NCI-H2081 treated with DMSO at 0.1 percent for 48 hours (cell line): Measurements from ENCODE around the gene ITGA7.

ENCODE experiments used
- DNase-seq: peaks from one replicate; lab custom pipeline; 2025; lab: John Stamatoyannopoulos, UW

ITGA7 gene

DNA sequence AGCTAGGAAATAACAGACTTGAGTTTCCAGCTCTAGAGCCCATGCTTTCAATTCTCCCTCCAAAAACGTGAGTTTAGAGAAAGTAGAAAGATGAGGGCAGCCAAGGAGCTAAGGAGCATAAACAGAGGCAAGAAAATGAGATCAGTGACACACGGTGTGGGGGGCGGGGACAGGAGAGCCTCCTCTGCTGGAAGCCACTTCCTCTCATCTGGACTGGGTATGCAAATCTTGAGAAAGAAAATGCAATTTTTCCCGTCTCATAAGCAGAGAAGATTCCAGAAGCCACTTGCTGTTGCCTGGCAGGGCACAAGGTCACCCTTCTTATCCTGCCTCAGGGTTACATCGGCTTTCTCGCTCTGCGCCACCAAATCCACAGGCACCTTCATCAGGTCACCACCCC is 65.0 kb downstream of the ITGA7 start:
- DNase-seq, result no peak

DNA sequence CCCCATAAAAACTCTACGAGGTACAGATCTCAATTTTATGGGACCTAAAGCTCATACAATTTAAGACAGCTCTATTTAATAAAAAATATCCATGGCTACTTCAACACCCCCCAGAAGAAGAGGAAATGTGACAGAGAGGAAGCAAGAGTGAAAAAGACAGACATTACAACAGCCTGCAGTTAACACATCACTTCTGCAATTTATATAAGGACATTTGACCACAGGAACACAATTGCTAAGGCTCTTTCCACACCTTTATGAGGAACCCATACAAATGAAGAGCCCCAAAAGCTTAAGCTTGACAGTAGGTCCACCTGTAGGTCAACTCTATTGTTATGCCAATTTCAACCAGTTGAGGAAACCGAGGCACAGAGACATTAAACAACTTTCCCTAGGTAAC is 65.4 kb downstream of the ITGA7 start:
- DNase-seq, result no peak

- DNase-seq, result no peak
Measured at GRCh38 chr12:55641595-55641994, 66.1 kb downstream of the ITGA7 start.

DNA sequence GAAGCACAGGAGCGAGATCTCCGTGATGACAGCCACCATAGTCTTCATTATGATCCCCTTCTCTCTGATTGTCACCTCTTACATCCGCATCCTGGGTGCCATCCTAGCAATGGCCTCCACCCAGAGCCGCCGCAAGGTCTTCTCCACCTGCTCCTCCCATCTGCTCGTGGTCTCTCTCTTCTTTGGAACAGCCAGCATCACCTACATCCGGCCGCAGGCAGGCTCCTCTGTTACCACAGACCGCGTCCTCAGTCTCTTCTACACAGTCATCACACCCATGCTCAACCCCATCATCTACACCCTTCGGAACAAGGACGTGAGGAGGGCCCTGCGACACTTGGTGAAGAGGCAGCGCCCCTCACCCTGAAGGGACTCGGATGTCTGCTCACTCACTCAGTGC is 70.2 kb downstream of the ITGA7 start:
- no peak for DNase-seq

GRCh38 chr12:55636853-55637252 is 70.9 kb downstream of the ITGA7 start, which contains the start of gene OR10P1:
TSS of gene OR10P1 (plus strand) at chr12:55636892. CDS start at chr12:55636892, 0 bp downstream.
- no peak for DNase-seq

DNA sequence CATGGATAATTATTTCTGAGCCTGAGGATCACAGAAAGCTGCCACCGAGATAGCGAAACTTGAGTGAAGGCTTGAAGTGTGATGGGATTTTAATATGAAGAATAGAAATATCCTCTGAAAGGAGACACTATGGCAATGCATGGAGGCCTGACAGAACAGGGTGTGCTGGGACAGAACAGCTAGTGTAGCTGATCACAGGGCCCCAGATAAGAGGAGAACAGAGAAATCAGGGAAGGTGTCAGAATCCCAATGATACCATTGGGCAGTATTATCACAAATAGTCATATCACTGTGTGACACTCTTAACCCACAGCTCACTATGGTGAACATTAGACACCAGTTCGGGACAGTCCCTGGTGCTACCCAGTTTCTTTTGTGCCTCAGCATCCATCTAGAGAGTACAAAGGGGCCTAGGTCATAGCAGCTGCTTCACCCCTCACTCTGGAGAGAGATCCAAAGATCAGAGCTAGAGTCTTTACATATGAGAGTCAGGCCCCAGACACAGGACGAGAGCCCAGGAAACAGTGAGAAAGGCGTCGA is 71.5 kb downstream of the ITGA7 start:
- DNase-seq, result no peak
